GM18951 (cell line): ENCODE data around the gene SEL1L3.

Experiments used
- POLR2A ChIP-seq: IDR thresholded peaks from 4 replicates; pipeline ENCODE4 v1.6.1; 2011; ENCODE audit warnings: mild to moderate bottlenecking; ENCODE audit not compliant: insufficient read length, insufficient read depth; ENCODE audit errors: extremely low read depth
- in situ Hi-C: fragments of 300-500 bp; cut with MboI; formaldehyde crosslinking; loops from one replicate; pipeline ENCODE4 v1.12.0; 2022; ENCODE audit warnings: low sequenced_read_pairs, mixed read lengths, inconsistent platforms; ENCODE audit not compliant: unreplicated experiment

SEL1L3 gene

DNA sequence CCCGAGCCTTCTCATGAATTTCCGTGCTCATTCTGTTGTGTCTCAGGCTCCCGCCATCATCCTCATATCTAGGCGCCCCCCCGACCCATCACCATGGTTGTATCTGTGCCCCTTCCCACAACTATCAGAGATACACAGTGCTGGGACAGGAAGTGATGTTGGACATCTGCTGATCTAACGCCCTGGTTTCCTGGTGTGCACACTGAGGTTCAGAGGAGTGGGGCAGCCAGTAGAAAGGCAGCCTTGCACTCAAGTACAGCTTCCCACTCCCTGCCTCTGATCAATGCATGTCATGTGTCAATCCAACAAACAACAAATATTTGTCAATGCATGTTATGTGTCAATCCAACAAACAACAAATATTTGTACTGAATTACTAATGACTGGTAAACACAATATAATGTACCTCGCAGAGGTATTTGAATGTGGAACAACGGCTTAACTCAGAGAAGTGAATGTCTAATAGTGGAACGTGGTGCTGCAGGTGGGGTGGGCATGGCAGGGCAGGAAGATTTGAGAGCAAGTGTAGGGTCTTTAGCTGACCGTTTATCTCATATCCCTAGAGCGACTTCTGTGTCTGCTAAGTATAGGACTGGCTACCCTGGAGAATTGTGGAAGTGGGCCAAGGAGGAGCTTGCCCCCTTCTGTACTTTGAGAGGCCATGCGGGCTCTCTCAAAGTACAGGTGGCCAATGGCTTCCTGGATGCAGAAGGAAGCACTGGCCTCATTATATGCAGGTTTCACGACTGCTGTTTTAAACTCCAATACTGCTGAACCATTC is 10.3 kb upstream of the SEL1L3 start:
- in situ Hi-C loops: loop anchor here (25.0 kb wide), 1 partner anchor 1014 kb away; no protein-coding TSS in a partner anchor
- no peak for TF ChIP-seq POLR2A

DNA sequence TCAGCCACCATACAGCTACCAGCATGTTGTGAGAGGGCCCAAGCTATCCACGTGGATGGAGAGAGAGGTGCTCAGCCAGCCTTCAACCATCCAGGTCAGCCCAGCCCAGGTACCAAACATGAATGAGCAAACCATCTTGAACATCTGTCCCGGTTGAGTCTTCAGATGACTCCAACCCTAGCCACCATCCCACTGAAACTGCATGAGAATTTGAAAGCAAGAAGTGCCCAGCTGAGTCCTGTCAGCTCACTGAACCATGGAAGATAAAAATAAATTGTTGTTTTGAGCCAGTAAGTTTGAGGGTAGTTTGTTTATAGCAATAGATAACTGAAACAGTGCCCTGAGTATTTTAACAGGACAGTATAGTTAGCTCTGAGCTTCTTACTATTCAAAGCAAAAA is 7.3 kb upstream of the SEL1L3 start:
- no peak for TF ChIP-seq POLR2A
- in situ Hi-C loops: loop anchor here (25.0 kb wide), 1 partner anchor 1017 kb away; no protein-coding TSS in a partner anchor

DNA sequence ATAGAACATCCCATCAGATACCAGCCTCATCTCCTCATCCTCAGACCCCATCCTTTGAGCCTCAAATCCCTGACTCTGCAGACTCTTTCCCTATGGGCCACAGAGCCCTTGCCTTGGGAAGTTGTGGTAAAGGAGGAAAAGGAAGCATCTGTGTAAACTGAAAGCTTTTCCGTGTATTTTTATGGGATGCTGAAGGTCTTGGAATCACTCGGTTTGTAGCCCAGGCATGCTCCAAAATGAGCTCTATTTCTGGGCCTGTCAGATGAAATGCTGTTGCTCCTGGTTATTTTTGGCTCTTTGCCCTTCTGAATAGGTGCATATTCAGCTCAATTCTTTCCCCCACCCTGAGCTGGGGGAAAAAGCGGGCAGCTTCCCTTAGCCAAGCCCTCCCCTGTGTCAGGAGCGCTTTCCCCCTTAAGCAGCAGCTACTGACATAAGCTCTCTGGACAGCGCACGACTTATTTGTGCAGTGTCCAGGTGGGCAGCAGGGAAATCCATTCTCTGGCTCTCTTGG is 5.0 kb upstream of the SEL1L3 start:
- TF ChIP-seq POLR2A: no peak
- in situ Hi-C loops: loop anchor here (25.0 kb wide), 1 partner anchor 1019 kb away; no protein-coding TSS in a partner anchor

DNA sequence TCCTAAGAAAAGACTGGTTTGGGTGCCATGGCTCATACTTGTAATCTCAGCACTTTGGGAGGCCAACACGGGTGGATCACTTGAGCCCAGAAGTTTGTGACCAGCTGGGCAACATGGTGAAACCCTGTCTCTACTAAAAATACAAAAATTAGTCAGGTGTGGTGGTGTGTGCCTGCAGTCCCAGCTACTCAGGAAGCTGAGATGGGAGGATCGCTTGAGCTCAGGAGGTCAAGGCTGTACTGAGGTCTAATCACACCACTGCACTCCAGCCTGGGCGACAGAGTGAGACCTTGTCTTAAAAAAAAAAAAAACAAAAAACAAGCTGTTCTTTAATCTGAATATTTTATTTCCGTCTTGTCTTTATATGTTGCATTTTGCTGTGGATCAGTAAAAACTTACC is 3.6 kb upstream of the SEL1L3 start:
- in situ Hi-C loops: loop anchor here (25.0 kb wide), 1 partner anchor 1021 kb away; no protein-coding TSS in a partner anchor

DNA sequence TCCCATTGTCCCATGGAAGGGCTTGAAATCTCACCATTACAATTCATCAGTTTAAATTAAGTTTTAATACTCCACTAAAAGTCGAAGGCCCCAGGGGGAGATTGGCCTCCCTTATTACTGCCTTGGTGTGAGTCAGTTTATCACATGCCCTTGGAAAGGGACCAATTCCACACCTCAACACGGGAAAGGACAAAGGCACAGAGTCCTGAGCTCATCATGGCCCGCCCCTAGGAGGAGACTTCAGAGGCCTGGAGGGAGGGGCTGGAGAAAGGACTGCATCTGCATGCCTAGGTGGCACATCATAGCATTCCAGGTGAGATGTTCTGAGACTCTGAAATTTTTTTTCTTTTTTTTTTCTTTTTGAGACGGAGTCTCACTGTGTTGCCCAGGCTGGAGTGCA is 2.8 kb upstream of the SEL1L3 start:
- in situ Hi-C loops: loop anchor here (25.0 kb wide), 1 partner anchor 1022 kb away; no protein-coding TSS in a partner anchor
- no peak for TF ChIP-seq POLR2A

DNA sequence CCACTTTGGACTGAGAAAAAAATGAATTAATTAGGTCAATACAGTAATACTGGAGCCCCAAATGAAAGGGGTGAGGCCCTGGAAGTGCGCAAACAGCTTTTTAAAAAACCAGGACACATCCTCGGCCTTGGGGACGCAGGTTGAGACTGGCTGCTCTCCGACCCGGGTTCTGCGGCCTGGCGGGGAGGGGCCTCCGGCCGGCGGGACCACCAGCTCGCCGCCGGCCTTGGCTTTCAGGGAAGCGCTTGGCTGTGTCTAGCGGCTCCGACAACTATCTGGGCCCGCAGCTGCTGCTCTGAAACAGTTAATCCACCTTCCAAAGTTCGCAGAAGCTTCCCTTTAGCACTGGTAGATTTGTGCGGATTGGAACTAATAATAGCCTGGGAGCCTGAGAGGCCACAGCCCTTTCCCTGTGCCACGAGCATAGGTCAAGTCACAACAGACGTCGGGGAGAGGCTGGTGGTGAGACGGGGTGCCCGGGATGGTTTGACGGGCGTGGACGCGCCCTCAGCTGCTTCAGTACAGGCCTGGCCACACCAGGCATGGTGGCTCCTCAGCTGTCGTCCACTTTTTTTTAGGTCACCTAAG is 1.1 kb upstream of the SEL1L3 start:
- in situ Hi-C loops: loop anchor here (25.0 kb wide), 1 partner anchor 1023 kb away; no protein-coding TSS in a partner anchor
- no peak for TF ChIP-seq POLR2A

DNA sequence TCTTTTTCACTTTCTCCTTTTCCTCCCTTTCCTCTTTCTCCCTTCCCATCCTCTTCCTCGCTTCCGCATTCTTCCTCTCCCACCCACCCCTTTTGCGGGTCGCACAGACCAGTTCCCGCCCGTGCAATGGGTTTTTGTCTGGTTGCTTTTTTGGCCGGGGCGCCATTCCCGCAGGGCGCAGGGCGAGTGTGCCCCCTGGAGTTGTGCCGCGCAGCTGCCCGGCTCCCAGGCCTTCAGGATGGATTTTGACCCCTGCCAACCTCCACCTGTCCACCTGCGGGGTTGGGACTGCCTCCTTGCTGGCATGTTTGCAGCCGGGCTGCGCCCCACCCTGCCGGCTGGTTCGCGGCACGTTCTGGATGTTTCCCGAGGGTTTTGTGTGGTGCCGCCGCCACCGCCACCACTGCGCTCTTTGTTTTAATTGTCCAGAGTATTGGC is 578 bp upstream of the SEL1L3 start:
- TF ChIP-seq POLR2A: no peak
- in situ Hi-C loops: loop anchor here (25.0 kb wide), 1 partner anchor 1024 kb away; no protein-coding TSS in a partner anchor

DNA sequence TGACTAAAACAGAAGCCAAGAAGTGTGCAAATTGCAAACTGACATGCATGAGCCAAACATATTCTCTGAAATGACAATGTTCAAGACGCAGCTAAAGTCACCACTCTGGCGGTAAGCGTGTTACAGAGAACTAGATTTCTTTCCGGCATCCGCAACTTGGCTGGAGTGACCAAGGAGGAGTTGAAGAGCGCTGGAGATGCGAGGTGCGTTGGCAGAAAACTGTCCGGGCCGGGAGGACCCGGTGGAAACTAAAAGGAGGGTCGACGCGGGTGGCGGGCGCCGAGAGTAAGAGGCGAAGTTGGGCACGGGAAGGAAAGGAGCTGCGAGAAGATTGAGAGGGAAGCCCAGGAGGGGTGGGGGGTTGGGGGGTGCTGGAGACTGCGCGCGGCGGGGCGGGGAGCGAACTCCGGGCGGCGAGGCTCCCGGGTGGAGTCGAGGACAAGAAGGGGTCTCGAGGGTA is 807 bp downstream of the SEL1L3 start:
- in situ Hi-C loops: loop anchor here (25.0 kb wide), 1 partner anchor 1025 kb away; no protein-coding TSS in a partner anchor
- no peak for TF ChIP-seq POLR2A

DNA sequence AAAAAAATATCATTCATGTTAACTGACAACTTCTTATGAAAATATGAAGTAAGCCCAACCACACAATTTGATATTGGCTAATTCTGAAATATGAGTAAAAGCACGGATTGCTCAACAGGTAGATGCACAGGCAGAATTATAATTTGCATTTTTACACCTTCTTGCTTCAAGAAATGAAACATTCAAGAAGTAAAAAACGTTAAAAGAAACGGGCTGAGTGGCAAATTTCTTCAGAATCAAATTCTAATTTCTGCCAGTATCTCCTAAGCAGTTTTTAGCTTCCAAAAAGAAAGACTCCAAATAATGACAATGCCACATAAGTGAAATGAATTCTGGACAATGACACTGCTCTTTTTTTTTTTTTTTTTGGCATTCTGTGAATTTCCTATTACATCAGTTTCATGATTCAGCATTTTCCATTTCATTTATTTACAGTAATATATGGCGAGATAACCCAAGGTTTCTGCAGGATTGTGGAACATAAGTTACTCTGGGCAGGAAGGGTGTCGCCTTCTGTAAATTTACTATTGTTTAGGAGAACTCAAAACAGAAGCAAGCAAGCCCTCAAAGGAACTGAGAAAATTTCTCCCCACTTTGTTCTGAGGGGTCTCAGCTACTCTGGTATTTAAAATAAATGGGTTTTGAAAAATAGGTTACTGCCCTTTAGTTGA is 1.4 kb downstream of the SEL1L3 start:
- no peak for TF ChIP-seq POLR2A
- in situ Hi-C loops: loop anchor here (25.0 kb wide), 1 partner anchor 1026 kb away; no protein-coding TSS in a partner anchor

DNA sequence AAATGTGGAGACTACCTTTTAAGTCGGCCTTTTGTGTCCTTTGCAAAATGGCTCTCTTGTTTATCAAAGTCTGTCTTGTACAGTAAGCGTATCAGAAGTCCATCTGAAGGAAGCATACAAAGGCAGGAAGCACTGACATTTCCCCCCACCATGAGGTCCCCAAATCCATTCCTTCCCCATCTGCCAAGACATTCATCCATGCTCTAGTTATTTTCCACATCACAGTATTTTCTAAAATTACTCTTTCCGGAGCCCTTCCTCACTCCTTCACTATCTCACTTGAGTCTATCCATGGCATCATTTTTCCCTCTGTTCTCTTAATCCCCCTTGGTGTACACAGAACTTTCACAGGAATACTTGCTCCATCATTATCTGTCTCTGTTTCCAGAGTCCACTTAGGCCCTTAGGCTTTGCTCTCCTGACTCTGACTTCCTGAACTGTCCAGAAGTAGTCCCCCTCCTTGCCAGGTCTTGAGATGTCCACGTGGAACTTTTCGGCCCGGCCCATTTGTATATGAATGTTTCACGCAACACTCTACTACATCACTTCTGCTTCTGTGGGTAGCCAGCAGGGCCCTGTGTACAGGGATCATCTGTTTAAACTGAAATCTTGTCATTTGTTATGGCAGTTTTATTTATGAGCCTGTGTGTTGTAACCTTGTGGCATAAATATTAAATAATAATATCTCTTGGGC is 2.1 kb downstream of the SEL1L3 start:
- in situ Hi-C loops: loop anchor here (25.0 kb wide), 1 partner anchor 1027 kb away; no protein-coding TSS in a partner anchor

DNA sequence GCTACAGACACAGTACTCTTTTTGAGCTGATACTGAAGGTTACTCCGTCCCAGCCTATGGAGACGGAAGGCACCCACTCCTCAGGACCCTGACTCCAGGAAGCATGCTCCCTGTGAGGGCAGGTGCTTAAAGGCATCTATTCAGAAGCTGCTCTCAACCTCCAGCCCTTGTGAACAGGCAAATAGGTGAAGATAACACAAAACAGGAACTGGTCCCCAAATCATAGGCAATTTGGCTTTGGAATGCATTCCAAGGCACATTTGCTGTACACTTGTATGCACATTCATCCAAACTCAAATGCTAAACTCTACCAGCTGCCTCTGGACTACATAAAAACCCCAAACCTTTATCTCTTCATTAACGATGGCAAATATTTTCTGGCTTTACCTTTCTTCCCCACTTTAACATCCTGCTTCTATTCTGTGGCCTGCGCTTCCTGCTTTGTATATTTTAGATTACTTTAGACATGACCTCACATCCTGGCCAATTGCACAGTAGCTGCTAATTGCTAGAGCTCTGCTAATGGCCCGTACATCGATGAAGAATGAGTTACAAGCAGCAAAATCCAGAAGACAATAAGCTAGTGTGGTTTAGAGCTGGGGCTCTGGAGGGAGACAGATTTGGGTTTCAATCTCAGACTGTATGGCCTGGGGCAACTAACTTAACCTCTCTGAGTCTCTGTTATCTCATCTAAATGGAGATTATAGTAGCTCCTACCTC is 3.2 kb downstream of the SEL1L3 start:
- no peak for TF ChIP-seq POLR2A
- in situ Hi-C loops: loop anchor here (25.0 kb wide), 1 partner anchor 1028 kb away; no protein-coding TSS in a partner anchor

More for the DNA sequence above, 2.1 kb downstream of the SEL1L3 start:
- no peak for TF ChIP-seq POLR2A
